CD4-positive, alpha-beta T cell treated with Interleukin-21 for 1 hour (primary cell): ENCODE measurements around the gene MEIOB.

Experiments used
- DNase-seq: peaks from one replicate; pipeline ENCODE4 v3.0.0-alpha.2; 2020

MEIOB gene

DNA sequence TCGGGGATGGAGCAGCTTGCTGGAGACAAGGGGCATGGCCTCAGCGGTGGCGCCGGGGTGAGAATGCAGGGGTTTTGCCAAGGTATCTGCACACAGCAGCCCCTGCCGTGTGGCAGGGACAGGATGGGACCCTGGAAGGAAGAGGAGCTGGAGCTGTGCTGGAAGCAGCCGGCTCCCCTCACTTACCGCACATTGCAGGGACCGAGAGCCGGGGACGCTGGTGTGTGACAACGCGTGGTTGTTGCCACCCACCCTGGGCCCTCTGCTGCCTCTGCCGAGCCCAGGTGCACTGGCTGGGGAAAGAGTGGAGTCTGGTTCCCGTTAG lies 86.2 kb downstream of the MEIOB start:
- DNase-seq = no peak

DNA sequence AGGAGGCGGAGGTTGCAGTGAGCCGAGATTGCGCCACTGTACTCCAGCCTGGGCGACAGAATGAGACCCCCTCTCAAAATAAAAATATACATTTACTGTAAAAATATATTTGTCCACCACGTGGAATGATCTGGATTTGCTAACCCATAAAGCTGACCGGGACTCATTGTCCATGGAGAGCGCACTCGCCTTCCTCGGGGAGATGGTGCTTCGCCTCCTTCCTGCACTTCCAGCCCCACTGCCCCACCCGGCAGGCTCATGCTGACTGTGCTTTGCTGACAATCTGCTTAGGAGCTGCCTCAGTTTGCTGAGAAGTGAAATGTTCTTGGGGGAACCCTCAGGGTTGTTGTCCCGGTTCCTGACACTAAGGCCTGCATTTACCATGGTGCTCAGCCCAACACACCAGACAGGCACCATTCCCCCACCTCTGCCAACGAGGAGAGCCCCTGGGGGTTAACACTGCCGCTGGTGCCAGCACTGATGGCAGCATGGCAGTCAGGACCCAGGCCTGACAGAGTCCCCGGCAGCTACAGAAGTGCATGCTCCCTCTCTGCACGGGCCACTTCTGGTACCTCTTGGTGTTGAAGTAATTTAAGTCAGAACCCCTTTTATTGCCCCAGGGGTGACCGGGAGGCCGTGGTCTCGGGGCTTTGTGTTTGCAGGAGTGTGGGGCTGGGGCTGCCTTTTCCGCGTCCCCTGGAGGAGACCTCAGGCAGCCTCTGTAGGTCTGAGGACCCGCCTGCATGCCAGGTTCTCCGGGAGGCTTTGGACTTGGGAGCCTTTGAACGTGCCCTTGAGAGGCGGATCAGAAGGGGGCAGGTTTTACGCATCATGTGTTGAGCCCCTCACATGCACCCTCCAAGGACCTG lies 86.8 kb downstream of the MEIOB start:
- no peak for DNase-seq
